Measurements from ENCODE around the gene HCCS. TPM values are rescaled to one million over a fixed set of nuclear protein-coding genes. Genes with fewer than 3 reads are reported as not detected.

The HCCS gene
- total RNA-seq, 4 donors from 2014 or later, result 10.9 to 17.9 (median 13.5) TPM

DNA sequence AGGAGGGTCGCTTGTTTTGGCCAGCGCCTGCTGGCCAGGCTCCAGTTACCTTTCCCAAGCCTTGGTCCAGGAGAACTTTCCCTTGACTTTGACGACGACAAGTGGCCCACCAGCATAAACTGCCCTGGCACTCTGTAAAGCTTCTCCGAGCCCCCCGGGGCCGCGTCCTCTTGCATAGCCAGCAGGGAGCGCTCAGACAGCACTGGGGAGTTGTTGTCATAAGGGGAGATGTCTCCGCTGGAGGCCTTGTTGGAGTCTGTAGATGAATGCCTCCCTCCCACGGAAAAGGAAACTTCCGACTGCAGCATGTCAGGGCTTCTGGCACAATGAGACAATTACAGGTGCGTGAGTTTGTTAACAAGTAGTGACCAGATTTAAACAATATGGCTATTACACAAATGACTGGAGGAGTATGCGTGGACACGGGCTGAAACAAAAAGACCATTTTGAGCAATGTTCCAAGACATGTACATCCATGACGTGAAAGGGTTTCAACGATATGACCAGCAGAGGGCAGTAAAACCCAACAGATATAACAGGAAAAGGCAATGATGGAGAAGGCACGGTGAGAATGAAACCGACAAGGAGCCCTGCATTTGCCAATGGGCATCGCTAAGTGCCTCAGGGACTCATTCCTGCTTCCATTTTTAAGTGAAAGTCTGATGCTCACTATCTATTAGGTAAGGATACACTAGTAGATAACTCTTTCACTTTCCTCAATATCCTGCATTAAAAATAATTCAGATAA is 33.0 kb downstream of the HCCS start:
- TF ChIP-seq POLR2A (IDR thresholded peaks at IDR 0.05) (no peak), CTCF (IDR thresholded peaks at IDR 0.05) (peak; percentile 50 to 70 (median 62))
- Histone ChIP-seq H3K4me1 (peaks cover 0 to 5% (median 0%) of the 10 kb centered on the region in 3 donors), H3K36me3 (no peaks in the 10 kb centered on the region), H3K4me3 (no peak overlapping the region), H3K27ac (no peak overlapping the region), H3K9me3 (no peaks in the 10 kb centered on the region), H3K27me3 (no peaks in the 10 kb centered on the region)
- no peak for DNase-seq
- intact Hi-C loops (cut with DNase I), result loop anchor here (10.0 kb wide), 1 partner anchor 391 kb away; no protein-coding TSS in a partner anchor
- WGBS, 2 donors, result 20 to 23% methylated on average over 12 to 19 of the region's 20 CpGs

DNA sequence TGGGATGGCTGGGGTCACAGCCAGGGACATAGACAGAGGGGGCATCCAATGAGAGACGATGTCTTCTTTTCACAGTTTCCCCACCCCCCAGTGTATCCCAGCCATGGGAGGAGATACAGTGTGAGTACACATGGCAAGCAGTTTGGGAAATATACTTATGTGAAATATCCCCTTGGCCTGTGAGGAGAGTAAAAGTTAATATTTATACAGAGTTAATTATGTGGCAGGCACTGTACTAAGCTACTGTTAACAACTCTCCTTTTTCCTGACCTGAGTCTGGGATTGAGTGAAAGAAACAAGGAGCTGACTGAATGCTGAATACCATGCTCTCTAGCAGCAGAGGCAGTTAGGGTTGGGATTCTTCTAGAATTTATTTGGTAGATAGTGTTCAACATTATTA is 35.3 kb downstream of the HCCS start:
- no peak for DNase-seq
- Histone ChIP-seq H3K4me3 (no peak overlapping the region), H3K4me1 (peaks cover 0 to 5% (median 0%) of the 10 kb centered on the region in 3 donors), H3K27me3 (no peaks in the 10 kb centered on the region), H3K36me3 (no peaks in the 10 kb centered on the region), H3K27ac (no peak overlapping the region), H3K9me3 (no peaks in the 10 kb centered on the region)
- no peak for TF ChIP-seq CTCF (IDR thresholded peaks at IDR 0.05)
- TF ChIP-seq POLR2A (IDR thresholded peaks at IDR 0.05), result no peak
- intact Hi-C loops (cut with DNase I), result loop anchor here (10.0 kb wide), 1 partner anchor 388 kb away; no protein-coding TSS in a partner anchor
- 60 to 63% methylated on average over 1 of the region's 1 CpG for WGBS, 2 donors

DNA sequence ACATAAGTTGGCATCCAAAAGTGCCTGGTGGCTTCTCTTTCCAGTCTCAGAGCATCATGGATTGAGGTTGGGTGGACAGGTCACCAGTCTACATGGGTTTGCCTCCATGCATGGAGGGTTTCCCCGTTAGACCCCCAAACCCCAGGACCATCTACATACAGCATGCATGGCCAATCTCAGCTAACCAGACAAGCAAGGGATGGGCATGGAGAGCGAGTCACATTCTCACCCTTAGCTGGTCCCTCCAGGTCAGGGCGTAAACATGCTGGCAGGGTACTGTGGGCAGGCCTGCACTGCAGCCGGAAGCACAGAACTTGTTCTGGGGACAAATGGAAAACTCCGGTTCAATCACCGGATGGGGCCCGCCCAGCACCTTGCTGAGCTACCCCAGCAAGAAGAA is 37.3 kb downstream of the HCCS start:
- no peak overlapping the region for H3K27ac ChIP-seq
- H3K4me3 ChIP-seq, result no peak overlapping the region
- no peak for DNase-seq
- H3K36me3 ChIP-seq, result no peaks in the 10 kb centered on the region
- intact Hi-C loops (cut with DNase I), result loop anchor here (10.0 kb wide), 1 partner anchor 386 kb away; no protein-coding TSS in a partner anchor
- no peaks in the 10 kb centered on the region for H3K9me3 ChIP-seq
- no peaks in the 10 kb centered on the region for H3K27me3 ChIP-seq
- WGBS, 2 donors, result 80 to 82% methylated on average over 1 to 7 of the region's 7 CpGs
- TF ChIP-seq POLR2A (IDR thresholded peaks at IDR 0.05) (no peak), CTCF (IDR thresholded peaks at IDR 0.05) (no peak)
- peaks cover 0 to 5% (median 0%) of the 10 kb centered on the region in 3 donors for H3K4me1 ChIP-seq

DNA sequence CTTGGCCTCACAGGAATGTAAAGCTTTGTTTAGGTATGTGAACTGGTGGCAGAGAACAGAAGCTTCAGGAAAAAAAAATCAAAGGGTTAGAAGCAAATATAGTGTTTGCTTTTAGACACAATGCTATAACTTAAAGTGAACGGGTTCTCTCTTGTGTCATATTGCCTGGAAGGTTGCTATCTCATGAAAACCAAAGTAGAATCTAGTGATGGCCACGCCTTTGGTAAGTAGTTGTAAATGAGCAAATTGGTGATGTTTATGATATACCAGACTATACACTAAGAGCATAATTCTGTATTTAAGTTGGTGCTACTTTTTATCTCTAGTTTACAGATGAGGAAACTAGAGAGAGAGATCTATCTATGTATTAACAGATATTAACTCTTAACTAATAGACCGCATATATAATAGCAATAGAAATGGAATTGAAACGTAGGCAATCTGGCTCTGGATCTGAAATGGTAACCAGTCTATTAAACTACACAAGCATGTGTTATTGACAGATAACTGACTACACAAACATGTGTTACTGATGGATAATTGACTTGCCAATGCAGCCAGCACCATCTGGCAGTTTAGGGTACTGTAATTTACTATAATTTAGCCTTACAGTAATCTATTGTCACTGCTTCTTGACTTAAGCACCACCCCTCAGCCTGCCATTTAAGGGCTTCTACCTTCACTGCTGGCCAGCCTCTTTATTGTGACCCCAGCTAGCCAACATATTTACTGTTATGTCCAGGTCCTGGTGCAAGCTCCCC is 40.8 kb downstream of the HCCS start:
- intact Hi-C loops (cut with DNase I), result no loop called here
- no peak overlapping the region for H3K4me3 ChIP-seq
- WGBS, 2 donors, result 63 to 70% methylated on average over 4 of the region's 4 CpGs
- no peaks in the 10 kb centered on the region for H3K36me3 ChIP-seq
- no peaks in the 10 kb centered on the region for H3K4me1 ChIP-seq
- H3K27ac ChIP-seq, result no peak overlapping the region
- no peak for TF ChIP-seq POLR2A (IDR thresholded peaks at IDR 0.05)
- TF ChIP-seq CTCF (IDR thresholded peaks at IDR 0.05), result no peak
- no peaks in the 10 kb centered on the region for H3K9me3 ChIP-seq
- no peaks in the 10 kb centered on the region for H3K27me3 ChIP-seq
- DNase-seq, result no peak

DNA sequence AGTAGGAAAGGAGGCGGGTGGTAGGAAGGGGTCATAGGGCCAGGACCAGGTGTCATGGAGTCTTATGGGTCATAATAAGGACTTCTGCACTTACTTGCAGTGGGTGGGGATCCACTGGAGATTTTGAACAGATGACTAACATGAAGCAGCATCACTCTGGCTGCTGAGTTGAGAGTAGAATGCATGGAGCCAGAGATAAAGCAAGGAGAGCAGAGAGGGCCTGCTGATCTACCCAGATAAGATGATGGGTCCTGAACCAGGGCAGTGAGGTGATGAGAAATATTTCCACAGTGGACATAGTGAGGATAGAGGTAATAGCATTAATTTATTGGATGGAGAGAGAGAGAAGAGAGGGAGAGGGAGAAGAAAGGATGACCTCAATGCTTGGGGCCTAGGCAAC is 48.0 kb downstream of the HCCS start:
- intact Hi-C loops (cut with DNase I), result no loop called here
- Histone ChIP-seq H3K36me3 (no peaks in the 10 kb centered on the region), H3K27ac (no peak overlapping the region), H3K9me3 (no peaks in the 10 kb centered on the region), H3K4me1 (no peaks in the 10 kb centered on the region), H3K4me3 (no peak overlapping the region), H3K27me3 (no peaks in the 10 kb centered on the region)
- WGBS, 2 donors, result 88 to 92% methylated on average over 1 of the region's 1 CpG
- no peak for DNase-seq
- no peak for TF ChIP-seq POLR2A (IDR thresholded peaks at IDR 0.05)
- no peak for TF ChIP-seq CTCF (IDR thresholded peaks at IDR 0.05)

Measured in esophagus squamous epithelium (tissue), 5 donors.